GM18867 (cell line): ENCODE measurements around the gene NDC1.
"Not testable (repeated sequence)": the region's sequence is repeated elsewhere in the genome, so short reads cannot be mapped to it uniquely, and the experiment has no call there.

ENCODE experiments used
- ATAC-seq: cut with Tn5 transposase; IDR thresholded peaks from one replicate; pipeline ENCODE4 v1.9.1; 2021; ENCODE audit warnings: mild to moderate bottlenecking, moderate library complexity; ENCODE audit not compliant: unreplicated experiment

Gene NDC1

DNA sequence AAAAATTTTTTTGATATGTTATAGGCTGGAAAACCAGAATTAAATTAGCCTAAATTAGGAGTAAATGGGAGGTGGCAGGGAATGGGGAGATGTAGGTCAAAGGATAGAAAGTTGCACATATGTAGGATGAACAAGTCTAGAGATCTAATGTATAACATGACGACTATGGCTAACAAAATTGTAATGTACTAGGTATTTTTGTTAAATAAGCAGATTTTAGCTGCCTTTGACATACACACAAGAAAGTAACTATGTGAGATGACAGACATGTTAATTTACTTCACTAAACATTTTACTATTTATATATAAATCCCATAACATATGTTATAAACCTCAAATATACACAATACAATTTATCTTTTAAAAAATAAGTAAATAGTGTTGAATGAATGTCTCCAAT is 68.9 kb downstream of the NDC1 start:
- ATAC-seq: no peak

DNA sequence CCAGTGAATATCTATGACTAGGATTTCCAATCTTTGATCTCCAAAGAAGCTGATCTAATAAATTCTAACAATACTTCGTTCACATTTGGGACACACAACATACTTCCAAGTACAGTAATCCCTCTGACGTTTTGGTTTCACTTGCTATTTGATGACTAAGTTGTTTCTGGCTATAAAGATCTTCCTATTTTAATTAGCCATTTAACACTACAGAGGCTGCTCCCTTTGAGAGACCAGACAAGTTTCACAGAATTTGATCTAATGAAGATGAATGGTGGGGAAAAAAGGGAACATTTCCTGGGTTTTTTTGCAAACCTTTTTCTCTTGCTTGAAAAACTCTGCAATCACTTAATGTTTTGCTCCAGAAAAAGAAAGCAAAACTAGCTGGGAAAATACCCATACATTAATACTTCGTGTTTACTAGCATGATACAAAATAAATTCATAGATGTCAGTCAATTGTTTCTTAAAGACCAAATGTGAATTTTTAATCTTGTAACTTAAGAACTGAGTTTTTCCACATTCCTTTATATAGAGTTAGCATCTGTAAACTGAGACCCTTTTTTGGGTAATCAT is 71.2 kb downstream of the NDC1 start:
- ATAC-seq: no peak

DNA sequence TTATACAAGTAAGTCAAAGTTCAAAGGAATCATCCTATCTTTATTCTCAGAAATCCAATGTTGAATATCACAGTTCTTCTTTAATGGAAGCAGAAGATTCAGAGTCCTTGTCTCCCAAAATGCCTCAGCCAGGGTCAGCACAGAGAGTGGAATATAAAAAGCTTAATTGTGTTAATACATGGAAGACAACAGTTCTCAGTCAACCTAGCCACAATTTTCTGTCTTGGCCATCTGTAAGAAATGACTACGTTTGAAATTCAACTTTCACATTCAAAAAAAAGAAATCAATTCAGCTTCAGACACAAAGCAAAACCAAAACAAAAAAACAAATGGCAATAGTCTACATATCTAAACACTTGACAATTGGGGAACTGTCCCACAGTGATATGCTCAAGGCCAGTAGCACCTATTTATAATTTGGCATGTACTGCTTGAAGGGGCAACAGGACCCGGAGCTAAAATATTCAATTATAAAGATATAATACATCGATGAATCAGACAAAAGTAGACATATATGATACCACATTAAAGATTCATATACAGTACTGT is 71.8 kb downstream of the NDC1 start:
- no peak for ATAC-seq

DNA sequence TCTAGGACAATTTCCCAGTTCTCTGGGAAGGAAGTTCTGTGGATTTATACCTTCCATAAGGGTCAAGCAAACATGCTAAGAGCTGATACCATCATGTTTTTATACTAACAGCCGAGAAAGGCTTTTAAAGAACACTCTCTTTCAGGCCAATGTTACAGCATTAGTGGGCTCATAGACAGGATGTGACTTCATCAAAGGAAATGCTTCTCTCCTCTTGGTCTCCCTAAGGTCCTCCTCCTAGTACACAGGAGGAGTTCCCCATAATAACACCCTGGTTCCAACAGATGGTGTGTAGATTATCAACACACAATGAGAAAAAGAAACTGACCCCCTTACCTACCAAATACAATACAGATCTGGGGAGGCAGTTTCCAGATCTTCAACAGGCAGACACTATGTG is 72.4 kb downstream of the NDC1 start:
- no peak for ATAC-seq

DNA sequence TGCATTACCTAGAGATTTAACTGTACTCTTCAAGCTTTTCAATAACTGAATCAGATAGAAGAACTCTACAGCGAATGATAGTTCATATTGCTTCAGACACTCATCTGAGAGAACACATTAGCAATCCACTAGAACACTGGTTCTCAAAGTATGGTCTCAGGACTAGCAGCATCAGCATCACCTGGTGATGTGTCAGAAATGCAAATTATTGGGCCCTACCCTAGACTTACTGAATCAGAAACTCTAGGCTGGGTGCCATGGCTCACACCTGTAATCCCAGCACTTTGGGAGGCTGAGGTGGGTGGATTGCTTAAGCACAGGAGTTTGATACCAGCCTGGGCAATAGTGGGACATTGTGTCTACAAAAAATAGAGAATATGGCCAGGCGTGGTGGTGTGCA is 74.2 kb downstream of the NDC1 start:
- no peak for ATAC-seq

DNA sequence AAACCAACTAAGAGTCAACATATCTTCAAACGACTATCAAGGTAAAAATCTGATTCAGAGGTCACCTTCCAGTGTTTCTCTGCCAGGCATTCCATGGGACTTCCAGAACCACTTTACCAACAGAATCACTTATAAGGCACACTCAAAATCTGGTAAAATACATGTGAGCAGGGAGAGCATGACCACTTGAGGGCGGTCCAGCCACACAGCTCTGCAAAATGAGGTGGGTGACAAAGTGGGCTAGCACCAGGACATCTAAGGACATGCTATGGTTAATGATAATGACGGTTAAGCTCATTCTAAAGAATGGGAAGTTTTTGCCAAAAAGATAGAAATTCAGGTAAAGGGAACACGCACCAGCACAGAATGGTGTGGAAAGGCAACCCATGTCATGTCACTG is 74.6 kb downstream of the NDC1 start:
- ATAC-seq: no peak

DNA sequence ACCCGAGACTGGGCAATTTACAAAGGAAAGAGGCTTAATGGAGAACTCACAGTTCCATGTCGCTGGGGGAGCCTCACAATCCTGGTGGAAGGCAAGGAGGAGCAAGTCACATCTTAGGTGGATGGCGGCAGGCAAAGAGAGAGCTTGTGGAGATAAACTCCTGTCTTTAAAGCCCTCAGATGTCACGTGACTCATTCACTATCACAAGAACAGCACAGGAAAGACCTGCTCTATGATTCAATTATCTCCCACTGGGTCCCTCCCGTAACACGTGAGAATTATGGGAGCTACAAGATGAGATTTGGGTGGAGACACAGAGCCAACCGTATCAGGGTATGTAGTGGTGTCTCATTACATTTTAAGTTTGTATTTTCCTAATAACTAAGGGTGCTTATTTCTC is 77.6 kb downstream of the NDC1 start:
- ATAC-seq: not testable (repeated sequence)

DNA sequence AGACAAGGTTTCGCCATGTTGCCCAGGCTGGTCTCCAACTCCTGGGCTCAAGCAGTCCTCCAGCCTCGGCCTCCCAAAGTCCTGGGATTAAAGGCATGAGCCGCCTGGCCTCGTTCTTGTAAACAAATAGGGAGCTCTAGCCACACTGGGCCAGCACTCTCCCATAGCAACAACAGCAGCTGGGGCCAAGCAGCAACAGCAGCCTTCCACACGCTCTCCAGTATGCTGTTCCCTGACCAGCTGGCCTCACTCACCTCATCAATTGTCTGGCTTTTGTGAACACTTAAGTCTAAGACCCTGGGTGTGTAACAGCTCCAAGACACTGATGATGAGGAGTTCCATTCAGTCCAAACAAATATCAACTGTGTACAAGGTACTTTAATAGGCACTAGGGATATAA is 82.2 kb downstream of the NDC1 start:
- ATAC-seq: no peak

DNA sequence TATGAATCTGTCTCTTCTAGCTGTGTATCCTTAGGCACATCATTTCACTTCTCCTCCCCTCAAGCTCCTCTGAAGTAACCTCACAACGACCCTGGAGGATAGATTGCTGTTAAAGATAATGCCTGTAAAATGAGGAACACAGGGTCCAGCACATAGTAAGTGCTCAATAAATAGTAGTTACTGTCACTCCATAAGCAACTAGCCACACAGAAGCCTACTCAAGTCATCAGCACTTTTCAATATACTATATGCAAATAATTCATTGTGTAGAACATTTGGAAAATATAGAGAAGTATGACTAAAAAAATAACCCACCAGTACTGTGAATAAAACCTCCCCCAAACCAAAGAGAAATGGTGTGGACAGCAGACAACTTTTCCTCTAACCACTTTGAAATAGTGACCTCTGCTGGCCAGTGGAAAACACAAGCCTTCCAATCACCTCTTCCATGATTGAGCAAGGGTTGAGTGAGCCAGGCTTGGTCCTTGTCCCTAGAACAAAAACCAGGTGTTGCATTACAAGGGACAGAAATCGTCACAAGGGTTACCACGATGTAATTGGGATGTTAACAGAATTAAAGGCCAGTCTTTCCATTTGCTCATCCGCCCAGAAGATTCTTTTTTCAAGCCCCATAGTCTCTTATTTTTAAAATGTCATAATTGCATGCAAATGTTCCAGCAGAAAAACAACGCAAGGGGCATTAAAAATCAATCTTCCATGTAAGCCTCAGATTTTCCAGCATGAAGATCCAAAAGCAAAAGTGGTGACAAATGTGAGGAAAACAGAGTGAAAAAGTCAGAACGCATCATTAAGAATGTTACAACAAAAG is 83.4 kb downstream of the NDC1 start:
- no peak for ATAC-seq

DNA sequence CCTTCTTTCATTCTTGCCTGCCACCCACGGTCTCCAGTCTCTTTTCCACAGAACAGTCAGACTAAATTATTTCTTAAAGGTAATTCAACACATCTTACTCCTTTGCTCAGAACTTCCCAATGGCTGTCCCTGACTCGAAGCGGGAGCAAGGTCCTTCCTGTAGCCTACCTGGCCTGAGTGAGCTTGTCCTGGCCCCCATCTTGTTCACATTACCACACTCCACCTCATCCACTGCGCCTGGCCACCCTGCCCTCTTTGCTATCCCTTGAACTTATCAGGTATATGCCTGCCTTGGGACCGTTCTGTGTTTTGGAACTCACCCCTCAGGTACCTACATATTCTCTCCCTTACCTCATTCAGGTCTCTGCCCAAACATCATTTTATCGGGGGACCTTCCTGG is 85.8 kb downstream of the NDC1 start:
- no peak for ATAC-seq

DNA sequence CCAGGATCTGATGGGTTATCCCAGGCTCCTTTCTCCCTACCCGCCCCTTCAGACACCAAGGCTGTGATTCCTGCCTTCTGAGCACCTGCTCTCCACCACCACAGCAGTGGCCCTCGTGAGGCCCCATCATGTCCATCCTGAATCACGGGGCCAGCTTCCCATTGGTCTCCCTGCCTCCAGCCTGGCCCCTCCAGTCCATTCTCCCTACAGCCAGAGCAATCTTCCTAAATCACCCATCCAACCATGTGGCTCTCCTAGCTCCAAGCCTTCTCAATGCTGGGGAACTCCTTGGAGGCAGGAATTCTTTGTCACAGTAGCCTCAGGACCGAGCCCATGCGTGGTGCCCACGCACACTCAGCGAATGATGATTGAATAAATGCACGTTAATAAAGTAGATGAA is 90.3 kb downstream of the NDC1 start:
- ATAC-seq: no peak

DNA sequence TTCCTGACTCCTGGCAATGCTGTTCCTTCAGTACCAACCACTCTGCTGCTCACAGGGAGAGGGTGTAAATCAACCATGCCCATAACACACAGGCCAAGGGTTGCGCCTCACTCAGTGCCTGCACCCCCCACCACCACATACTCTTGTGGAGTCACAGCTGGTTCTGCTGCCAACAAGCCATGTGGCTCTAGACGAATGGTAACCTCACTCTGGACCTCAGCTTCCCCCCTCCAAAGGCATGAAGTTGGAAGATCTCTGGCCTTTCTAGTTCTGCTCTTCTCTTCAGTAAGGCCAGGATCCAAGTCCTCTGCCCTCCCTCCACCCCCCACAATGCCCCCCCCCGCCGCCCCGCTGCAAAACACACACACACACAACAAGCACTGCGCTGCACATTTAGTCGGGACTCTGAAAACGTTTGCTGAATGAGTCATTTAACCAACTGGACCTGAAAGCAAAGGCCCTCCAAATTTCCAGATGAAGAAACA is 97.4 kb downstream of the NDC1 start:
- no peak for ATAC-seq

DNA sequence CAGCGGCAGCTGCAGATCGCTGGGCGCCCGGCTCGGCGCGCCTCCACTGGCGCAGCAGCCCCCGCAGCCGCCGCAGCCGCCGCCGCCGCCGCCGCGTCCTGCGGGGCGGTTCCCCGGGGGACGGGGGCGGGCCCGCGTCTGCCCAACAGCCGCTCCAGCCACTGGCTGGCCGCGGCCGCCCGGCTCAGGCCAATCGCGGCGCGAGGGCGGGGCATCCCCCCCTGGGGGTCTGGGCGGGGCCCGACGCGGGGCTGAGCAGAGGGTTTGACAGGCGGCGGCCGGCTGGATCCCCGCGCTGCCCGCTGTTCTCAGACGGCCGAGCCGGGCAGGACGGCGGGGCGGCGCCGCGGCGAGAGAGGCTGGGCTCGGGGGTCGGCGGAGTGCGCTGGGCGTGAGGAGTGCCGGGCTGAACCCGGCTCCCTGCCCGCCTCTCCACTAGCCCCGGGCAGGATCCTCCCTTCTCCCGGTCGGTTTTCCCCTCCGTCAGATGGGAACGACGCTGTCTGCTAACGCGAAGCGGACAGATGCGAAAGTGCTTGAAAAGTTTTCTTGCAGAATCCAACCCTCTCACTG is 98.9 kb downstream of the NDC1 start, which contains the start of gene GLIS1:
Gene GLIS1, minus strand, starts transcription at position 56 of the 573 bp plus-strand sequence. CDS start 1,100 bp downstream, outside the sequence.
- ATAC-seq: peak; percentile 95

DNA sequence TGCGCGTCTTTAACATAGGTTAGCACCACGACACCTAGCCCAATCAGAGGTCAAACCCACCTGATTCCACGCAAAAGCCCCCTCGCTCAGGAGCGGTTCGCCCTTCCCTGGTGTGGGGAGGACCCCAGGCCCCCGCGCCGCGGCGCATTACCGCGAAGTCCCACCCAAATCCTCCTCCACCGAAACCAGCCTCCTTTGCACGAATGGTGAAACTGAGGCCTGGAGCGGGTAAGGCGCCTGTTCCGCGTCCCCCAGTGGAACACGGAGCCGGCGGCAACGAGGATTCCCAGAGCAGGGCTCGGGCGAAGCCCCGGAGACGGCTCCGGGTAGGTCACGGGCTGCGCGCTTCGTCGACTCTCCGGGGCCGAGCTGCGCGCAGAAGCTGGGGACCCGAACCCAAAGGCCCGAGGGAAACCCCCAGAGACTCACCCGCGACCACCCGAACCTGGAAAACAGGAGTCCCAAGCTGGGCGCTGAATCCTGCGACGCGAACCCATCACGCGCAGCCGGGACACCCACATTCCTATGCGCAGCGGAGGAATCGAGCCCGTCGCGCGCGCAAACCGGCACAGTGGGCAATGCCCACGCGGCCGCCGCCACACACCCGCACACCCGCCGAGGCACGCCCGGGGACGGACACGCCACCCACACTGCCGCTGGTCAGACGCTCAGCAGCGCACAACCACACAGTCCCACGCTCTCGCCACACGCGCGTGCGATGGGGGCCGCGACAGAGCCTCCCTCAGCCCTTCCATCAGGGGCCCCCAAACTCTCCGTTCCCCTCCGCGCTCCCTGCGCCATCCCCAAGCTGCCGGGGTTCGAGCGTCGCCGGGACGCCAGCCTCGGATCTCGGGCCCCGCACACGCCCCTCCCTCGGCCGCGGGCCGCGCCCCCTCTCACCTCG is 99.6 kb downstream of the NDC1 start:
- peak; percentile 20 for ATAC-seq

DNA sequence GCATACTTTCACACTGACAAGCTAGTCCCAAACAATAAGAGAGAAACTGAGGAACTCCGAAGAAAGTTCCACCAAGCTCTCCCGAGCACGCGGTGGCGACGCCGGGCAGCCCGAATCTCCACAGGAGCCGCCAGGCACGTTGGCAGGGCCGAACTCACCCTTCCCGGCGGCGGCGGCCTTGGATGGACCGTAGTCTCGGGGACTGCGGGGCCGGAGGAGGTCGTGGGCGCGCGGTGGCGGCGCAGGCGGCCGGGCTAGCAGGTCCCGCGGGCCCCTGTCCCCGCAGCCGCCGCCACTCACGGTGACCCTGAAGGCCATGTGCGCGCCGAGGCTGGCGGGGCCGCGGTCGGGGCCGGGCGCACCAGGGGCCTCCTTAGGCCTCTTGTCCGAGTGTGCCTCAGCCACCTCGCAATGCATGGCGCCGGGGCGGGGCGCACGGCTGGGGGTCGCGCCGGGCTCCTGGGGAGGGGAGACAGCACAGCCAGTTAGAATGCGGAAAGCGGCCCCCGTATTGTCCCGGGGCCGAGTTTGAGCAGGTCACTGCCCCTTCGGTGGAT is 100.4 kb downstream of the NDC1 start:
- no peak for ATAC-seq

DNA sequence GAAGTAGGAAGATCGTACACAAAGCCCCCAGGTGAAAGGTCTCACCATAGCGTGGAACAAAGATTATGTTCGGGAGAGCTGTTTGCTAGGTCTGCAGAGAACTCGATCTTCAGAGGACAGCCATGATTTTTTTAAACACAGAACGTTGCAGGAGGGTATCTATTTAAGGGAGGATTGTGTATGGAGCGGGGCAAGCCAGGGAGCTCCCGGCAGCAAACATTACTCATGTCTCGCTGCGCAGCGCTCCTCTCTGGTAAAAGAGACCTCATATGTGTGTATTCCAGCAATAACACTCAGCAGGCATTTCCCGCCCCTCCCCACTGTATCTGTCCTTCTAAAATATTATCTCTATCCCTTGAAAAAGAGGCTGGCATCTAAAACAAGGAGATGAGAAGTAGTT is 101.8 kb downstream of the NDC1 start:
- no peak for ATAC-seq

DNA sequence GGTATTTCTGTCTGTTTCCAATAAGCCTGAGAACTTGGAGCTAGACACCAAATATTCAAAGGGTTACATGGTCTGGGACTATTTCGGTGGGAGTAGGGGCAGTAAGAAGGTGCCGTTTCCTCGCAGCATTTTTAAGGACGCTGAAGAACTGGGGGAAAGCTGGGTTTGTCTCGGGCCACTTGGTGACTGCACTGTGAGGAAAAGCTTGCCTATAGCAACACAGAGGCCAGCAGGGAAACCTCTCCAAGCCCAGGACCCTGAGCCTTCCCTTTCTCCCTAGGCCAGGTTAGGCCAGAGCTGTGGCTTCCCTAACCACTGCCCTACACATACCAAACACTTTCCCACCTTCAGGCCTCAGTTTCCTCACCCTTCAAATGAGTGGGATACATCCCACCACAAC is 102.4 kb downstream of the NDC1 start:
- ATAC-seq: no peak

DNA sequence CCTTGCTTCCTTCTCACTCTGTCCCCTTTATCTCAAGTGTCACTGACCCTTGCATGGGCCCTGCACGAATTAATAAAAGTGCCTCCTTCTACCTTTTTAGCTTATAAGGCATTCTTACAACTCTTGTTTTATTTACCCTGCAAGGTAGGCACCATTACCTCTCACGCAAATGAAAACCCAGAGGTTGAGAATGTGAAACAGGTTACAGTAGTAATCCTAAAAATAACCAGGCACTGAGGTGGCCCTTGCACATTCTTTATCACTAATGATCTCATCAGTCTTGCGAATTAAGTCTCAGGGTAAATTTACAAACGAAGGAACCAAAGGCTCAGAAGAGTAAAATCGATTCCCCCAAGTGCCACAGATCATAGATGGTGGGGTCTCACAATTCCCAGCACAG is 102.8 kb downstream of the NDC1 start:
- ATAC-seq: no peak

DNA sequence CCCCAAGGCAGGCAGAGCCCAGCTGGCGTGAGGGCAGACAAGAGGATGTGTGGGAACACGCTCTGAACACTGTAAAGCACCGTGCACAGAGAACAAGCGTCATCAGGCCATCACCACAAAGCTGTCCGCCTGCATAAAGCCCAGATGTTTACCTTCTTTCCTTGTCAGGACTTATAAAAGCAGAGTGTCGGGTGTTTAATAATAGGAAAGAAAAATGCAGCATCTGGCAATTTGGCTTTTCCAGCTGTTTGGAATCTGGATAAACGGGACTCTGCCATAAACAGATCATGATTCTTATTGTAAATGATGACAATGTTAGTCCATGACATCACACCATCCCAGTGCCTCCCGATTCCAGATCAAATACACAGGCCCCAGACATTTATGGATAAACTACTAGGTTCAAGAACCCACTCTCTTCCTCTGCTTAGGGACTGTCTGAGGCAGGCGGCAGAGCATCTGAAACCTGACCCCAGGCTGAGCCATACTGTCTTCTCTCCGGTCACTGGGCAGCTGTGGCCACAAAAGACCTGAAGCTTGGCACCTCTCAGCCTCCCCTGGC is 103.4 kb downstream of the NDC1 start:
- no peak for ATAC-seq

DNA sequence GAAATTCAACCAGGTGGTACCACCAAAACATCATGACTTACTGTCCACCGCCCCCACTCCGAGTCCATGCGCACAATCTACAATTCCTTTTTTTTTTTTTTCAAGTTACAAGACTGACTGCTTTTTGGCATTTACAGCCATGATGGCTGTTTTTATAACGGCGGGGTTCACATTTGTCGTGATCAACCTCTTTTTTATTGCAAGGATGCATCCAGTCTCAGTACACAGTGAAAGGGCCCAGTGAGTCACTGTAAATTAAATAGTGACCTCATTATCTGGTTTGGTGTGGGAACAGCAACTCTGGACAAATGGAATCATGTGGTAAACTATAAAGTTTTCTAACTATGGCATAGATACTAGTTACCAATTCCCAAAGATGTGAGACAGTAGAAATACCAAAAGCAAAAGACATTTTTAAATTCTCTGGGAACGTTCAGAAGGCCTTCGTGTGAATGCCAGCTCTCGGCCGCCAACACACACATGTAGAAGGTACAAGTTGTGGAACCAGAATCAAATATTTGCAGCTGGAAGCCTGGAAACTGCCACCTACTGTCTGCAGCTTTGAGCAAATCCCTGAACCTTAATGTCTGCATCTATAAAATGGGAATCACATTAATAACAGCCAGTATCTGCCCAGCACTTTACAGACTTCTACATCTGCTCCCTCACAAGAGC is 104.0 kb downstream of the NDC1 start:
- ATAC-seq: no peak
